HepG2 (cell line): ENCODE results near the gene MCAT. TPM values are rescaled to one million over a fixed set of nuclear protein-coding genes. Genes with fewer than 3 reads are reported as not detected.

ENCODE experiments used
- CSRNP2 ChIP-seq: sonication (generic); formaldehyde crosslinking; conservative IDR thresholded peaks from 2 replicates; pipeline ENCODE4 v1.8.0; 2022; ENCODE audit warnings: low read depth, missing genetic modification reagents
- ELF3 ChIP-seq: IDR thresholded peaks from 2 replicates; pipeline ENCODE4 v1.6.1; 2016; ENCODE audit warnings: missing genetic modification reagents, missing compliant biosample characterization
- FOXJ3 ChIP-seq: sonication (generic); formaldehyde crosslinking; IDR thresholded peaks from 2 replicates; pipeline ENCODE4 v1.4.0; 2020; ENCODE audit warnings: missing genetic modification reagents, mild to moderate bottlenecking, borderline replicate concordance
- GABPA ChIP-seq, 2 experiments: IDR thresholded peaks; 2 replicates each; pipeline ENCODE4 v1.6.1; 2011 to 2016; ENCODE audit warnings: low read depth in 2 of 2, low read length in 1 of 2, missing biosample characterization in 1 of 2, missing genetic modification characterization in 1 of 2
- IKZF4 ChIP-seq: sonication (generic); formaldehyde crosslinking; IDR thresholded peaks from 2 replicates; pipeline ENCODE4 v1.5.1; 2020; ENCODE audit warnings: borderline replicate concordance, mild to moderate bottlenecking, low read depth, missing genetic modification reagents; ENCODE audit errors: not compliant biosample characterization
- LBX2 ChIP-seq: sonication (generic); formaldehyde crosslinking; IDR thresholded peaks from 2 replicates; pipeline ENCODE4 v1.5.0; 2020; ENCODE audit warnings: missing genetic modification reagents, mild to moderate bottlenecking, borderline replicate concordance
- MED8 ChIP-seq: sonication (generic); formaldehyde crosslinking; IDR thresholded peaks from 2 replicates; pipeline ENCODE4 v1.8.1; 2023; ENCODE audit warnings: mild to moderate bottlenecking, missing genetic modification reagents; ENCODE audit not compliant: insufficient replicate concordance
- MEIS1 ChIP-seq: sonication (generic); formaldehyde crosslinking; IDR thresholded peaks from 2 replicates; pipeline ENCODE4 v1.9.0; 2021; ENCODE audit warnings: mild to moderate bottlenecking, missing genetic modification reagents, moderate library complexity, borderline replicate concordance
- MTF2 ChIP-seq: sonication (generic); formaldehyde crosslinking; IDR thresholded peaks from 2 replicates; pipeline ENCODE4 v1.5.0; 2020; ENCODE audit warnings: missing genetic modification reagents, borderline replicate concordance
- MYC ChIP-seq: sonication (generic); formaldehyde crosslinking; IDR thresholded peaks from 2 replicates; pipeline ENCODE4 v1.9.0; 2021; ENCODE audit warnings: missing genetic modification reagents, borderline replicate concordance
- RXRA ChIP-seq: sonication (generic); formaldehyde crosslinking; IDR thresholded peaks from 2 replicates; pipeline ENCODE4 v1.5.1; 2020; ENCODE audit warnings: missing genetic modification reagents
- TBP ChIP-seq: sonication (generic); formaldehyde crosslinking; IDR thresholded peaks from 2 replicates; pipeline ENCODE4 v1.5.0; 2020; ENCODE audit warnings: missing genetic modification reagents
- XBP1 ChIP-seq: sonication (generic); formaldehyde crosslinking; IDR thresholded peaks from 2 replicates; pipeline ENCODE4 v1.5.0; 2020; ENCODE audit warnings: missing genetic modification reagents
- YEATS4 ChIP-seq: sonication (generic); formaldehyde crosslinking; IDR thresholded peaks from 2 replicates; pipeline ENCODE4 v1.4.0; 2020; ENCODE audit warnings: missing genetic modification reagents, borderline replicate concordance
- ZBTB37 ChIP-seq: sonication (generic); formaldehyde crosslinking; IDR thresholded peaks from 2 replicates; pipeline ENCODE4 v1.4.0; 2020; ENCODE audit warnings: mild to moderate bottlenecking, missing genetic modification reagents
- ZBTB7A ChIP-seq: sonication (generic); formaldehyde crosslinking; IDR thresholded peaks from 2 replicates; pipeline ENCODE4 v1.8.0; 2022; ENCODE audit warnings: mild to moderate bottlenecking, missing genetic modification reagents
- ZHX1 ChIP-seq: sonication (generic); formaldehyde crosslinking; IDR thresholded peaks from 2 replicates; pipeline ENCODE4 v1.8.1; 2022; ENCODE audit warnings: low read depth, mild to moderate bottlenecking, missing genetic modification reagents
- ZNF335 ChIP-seq: sonication (generic); formaldehyde crosslinking; IDR thresholded peaks from 2 replicates; pipeline ENCODE4 v1.4.0; 2020; ENCODE audit warnings: missing genetic modification reagents
- ZNF414 ChIP-seq: sonication (generic); formaldehyde crosslinking; IDR thresholded peaks from 2 replicates; pipeline ENCODE4 v1.5.0; 2020; ENCODE audit warnings: missing genetic modification reagents
- ZNF543 ChIP-seq: sonication (generic); formaldehyde crosslinking; IDR thresholded peaks from 2 replicates; pipeline ENCODE4 v1.4.0; 2020; ENCODE audit warnings: mild to moderate bottlenecking, missing genetic modification reagents
- polyA plus RNA-seq, 8 experiments: library from polyadenylated mRNA; depleted of rRNA in 3 of 8; stranded (reverse) in 7 of 8; unstranded in 1 of 8; fragments of >200 nt; fragmentation: Illumina TruSeq in 4 of 8; extraction: Trizol in 4 of 8; gene quantifications; 2 replicates each; pipeline versions ENCODE4 v1.2.1 to v1.2.3, GENCODE V29; 2011 to 2016; ENCODE audit warnings: low read depth in 4 of 8, missing spikeins in 1 of 8, mixed read lengths in 1 of 8; ENCODE audit not compliant: insufficient read depth in 1 of 8
- total RNA-seq, 5 experiments: library from RNA; depleted of rRNA; stranded (reverse); fragments of >200 nt; fragmentation: Illumina TruSeq; extraction: Trizol; gene quantifications; 2 replicates each; pipeline ENCODE4 v1.2.3, GENCODE V29; 2016; ENCODE audit warnings: low read depth in 1 of 5

Gene MCAT
- total and polyA plus RNA-seq, 2 of the 13 experiments (the other 11 are each of a cell fraction or from before 2014, with no cell fraction given) = 9.3 to 16.7 TPM

- TF ChIP-seq MED8 (CRISPR knock-in tag) (peak; percentile 46), ZBTB7A (CRISPR knock-in tag) (no peak), ZNF414 (CRISPR knock-in tag) (0 out of 2 replicates have a peak, but pooled peaks have one; percentile 68), MEIS1 (no peak), MTF2 (peak; percentile 66; the same call in 1 of the 2 replicates), GABPA (IDR thresholded peaks at IDR 0.05; ENCODE audit: low read depth, low read length) (peak; percentile 98), GABPA (CRISPR knock-in tag; IDR thresholded peaks at IDR 0.05; ENCODE audit: low read depth) (peak; percentile 91), FOXJ3 (CRISPR knock-in tag) (no peak), ZBTB37 (CRISPR knock-in tag) (no peak), CSRNP2 (no peak), ZNF335 (CRISPR knock-in tag) (no peak), YEATS4 (0 out of 2 replicates have a peak, but pooled peaks have one; percentile 56), ZNF543 (CRISPR knock-in tag) (0 out of 2 replicates have a peak, but pooled peaks have one; percentile 62), ELF3 (peak; percentile 55), RXRA (no peak; the same call in 1 of the 2 replicates), XBP1 (CRISPR knock-in tag) (no peak), IKZF4 (peak; percentile 66), MYC (peak; percentile 52; the same call in 1 of the 2 replicates), LBX2 (CRISPR knock-in tag) (no peak), TBP (CRISPR knock-in tag) (no peak), ZHX1 (CRISPR knock-in tag) (no peak)
Observed at GRCh38 chr22:43088984-43089717, 54.0 kb downstream of the MCAT start, which contains the start of gene TTLL1 (continued).
